Measurements from ENCODE around the gene GRHL1. TPM values are rescaled to one million over a fixed set of nuclear protein-coding genes. Genes with fewer than 3 reads are reported as not detected.

GRHL1 gene
- total and polyA plus RNA-seq, 4 donors = 3.6 to 13.7 (median 6.1) TPM

- Histone ChIP-seq H3K4me3 (ENCODE audit: low read depth in 1 of 3, low read length in 3 of 3) (no peak overlapping the region), H3K9me3 (ENCODE audit: control insufficient read depth in 4 of 4, low read length in 3 of 4) (no peaks in the 10 kb centered on the region), H3K27ac (ENCODE audit: low read depth in 1 of 2, low read length in 2 of 2) (no peak overlapping the region), H3K4me1 (ENCODE audit: control insufficient read depth in 4 of 4, insufficient read depth in 4 of 4, low read length in 3 of 4) (peaks cover 0 to 1% (median 0%) of the 10 kb centered on the region in 4 donors), H3K36me3 (ENCODE audit: control insufficient read depth in 4 of 4, insufficient read depth in 3 of 4, low read depth in 1 of 4, low read length in 3 of 4) (no peaks in the 10 kb centered on the region), H3K9ac (ENCODE audit: low read depth in 1 of 2, low read length in 2 of 2) (no peak overlapping the region), H3K27me3 (ENCODE audit: control insufficient read depth in 4 of 4, insufficient read depth in 4 of 4, low read length in 3 of 4) (no peaks in the 10 kb centered on the region)
- TF ChIP-seq ATF3 (IDR thresholded peaks at IDR 0.05) (no peak), TAF1 (conservative IDR thresholded peaks at IDR 0.05) (no peak), REST (IDR thresholded peaks at IDR 0.05) (no peak), GABPA (IDR thresholded peaks at IDR 0.05 in 1 of 2, conservative IDR thresholded peaks at IDR 0.05 in 1 of 2) (no peak), EGR1 (IDR thresholded peaks at IDR 0.05; ENCODE audit: low read depth in 2 of 2) (no peak), MAX (IDR thresholded peaks at IDR 0.05) (no peak), JUND (IDR thresholded peaks at IDR 0.05) (no peak), HNF4A (conservative IDR thresholded peaks at IDR 0.05) (no peak), HNF4G (IDR thresholded peaks at IDR 0.05) (no peak)
- DNase-seq (ENCODE audit: low spot score) = no peak
- WGBS = 82% methylated on average over 7 of the region's 7 CpGs
Observed at GRCh38 chr2:9945596-9945995, 5.9 kb upstream of the GRHL1 start.

- no peaks in the 10 kb centered on the region for H3K27me3 ChIP-seq (ENCODE audit: control insufficient read depth in 4 of 4, insufficient read depth in 4 of 4, low read length in 3 of 4)
- 76% methylated on average over 7 of the region's 7 CpGs for WGBS
Observed at GRCh38 chr2:9946076-9946475, 5.4 kb upstream of the GRHL1 start.

More at GRCh38 chr2:9946076-9946475, 5.4 kb upstream of the GRHL1 start:
- no peak overlapping the region for H3K9ac ChIP-seq (ENCODE audit: low read depth in 1 of 2, low read length in 2 of 2)
- no peak overlapping the region for H3K4me3 ChIP-seq (ENCODE audit: low read depth in 1 of 3, low read length in 3 of 3)
- TF ChIP-seq FOXA2 (IDR thresholded peaks at IDR 0.05) = no peak
- no peak for TF ChIP-seq REST (IDR thresholded peaks at IDR 0.05)
- no peak for TF ChIP-seq NR2F2 (IDR thresholded peaks at IDR 0.05)
- no peak overlapping the region for H3K27ac ChIP-seq (ENCODE audit: low read depth in 1 of 2, low read length in 2 of 2)
- no peaks in the 10 kb centered on the region for H3K36me3 ChIP-seq (ENCODE audit: control insufficient read depth in 4 of 4, insufficient read depth in 3 of 4, low read depth in 1 of 4, low read length in 3 of 4)
- peaks cover 0 to 3% (median 0%) of the 10 kb centered on the region in 4 donors for H3K4me1 ChIP-seq (ENCODE audit: control insufficient read depth in 4 of 4, insufficient read depth in 4 of 4, low read length in 3 of 4)
- no peak for DNase-seq (ENCODE audit: low spot score)
- no peaks in the 10 kb centered on the region for H3K9me3 ChIP-seq (ENCODE audit: control insufficient read depth in 4 of 4, low read length in 3 of 4)

All from liver (tissue), 9 donors.